ENCODE data around the gene ACOT8.

The ACOT8 gene

DNA sequence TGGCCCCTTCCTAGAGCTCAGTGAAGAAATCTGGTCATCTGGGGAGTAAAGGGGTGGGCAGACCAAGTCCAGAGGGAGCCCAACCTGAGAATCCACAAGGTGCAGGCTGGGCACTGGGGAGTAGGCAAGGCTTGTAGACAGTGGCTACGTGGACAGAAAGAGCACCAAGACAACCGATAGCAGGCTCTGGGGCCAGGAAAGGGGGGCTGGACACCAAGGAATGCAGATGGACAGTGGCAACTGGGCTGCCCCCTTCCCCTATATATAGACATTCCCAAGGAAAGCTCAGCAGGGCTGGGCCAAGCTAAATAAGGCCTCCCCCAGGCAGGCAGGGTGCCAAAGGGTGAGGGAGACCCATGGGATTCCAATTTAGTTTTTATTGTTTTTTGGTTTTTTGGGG lies 28.6 kb downstream of the ACOT8 start:
- 0 out of 3 replicates have a peak, but pooled peaks have one; percentile 14 for ATAC-seq
- no peak for TF ChIP-seq ZNF565 (CRISPR knock-in tag; conservative IDR thresholded peaks at IDR 0.05; ENCODE audit: low read depth)
- TF ChIP-seq ZNF8 (CRISPR knock-in tag; IDR thresholded peaks at IDR 0.05): no peak
- no peak for TF ChIP-seq PPARA (CRISPR knock-in tag; IDR thresholded peaks at IDR 0.05; ENCODE audit: borderline replicate concordance)
- TF ChIP-seq, protein P1, sequence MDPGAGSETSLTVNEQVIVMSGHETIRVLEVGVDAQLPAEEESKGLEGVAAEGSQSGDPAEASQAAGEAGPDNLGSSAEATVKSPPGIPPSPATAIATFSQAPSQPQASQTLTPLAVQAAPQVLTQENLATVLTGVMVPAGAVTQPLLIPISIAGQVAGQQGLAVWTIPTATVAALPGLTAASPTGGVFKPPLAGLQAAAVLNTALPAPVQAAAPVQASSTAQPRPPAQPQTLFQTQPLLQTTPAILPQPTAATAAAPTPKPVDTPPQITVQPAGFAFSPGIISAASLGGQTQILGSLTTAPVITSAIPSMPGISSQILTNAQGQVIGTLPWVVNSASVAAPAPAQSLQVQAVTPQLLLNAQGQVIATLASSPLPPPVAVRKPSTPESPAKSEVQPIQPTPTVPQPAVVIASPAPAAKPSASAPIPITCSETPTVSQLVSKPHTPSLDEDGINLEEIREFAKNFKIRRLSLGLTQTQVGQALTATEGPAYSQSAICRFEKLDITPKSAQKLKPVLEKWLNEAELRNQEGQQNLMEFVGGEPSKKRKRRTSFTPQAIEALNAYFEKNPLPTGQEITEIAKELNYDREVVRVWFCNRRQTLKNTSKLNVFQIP (CRISPR knock-in tag; IDR thresholded peaks at IDR 0.05; ENCODE audit: borderline replicate concordance, low read depth): no peak

DNA sequence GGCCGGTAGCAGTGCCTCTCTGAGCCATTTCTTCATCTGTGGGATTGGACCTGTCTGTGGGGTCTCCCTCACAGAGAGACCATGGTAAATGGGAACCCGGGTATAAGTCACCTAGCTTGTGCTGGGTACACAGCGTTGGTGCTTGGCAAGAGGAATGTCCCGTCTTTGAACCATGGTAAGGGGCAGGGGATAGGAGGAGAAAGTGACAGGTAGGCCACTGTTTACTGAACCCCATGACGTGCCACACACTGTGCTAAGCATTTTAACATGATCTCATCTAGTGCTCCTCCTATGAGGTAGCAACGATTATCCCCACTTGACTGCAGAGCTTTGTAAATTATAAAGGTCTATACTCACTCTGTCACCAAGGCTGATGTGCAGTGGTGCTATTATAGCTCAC lies 29.5 kb downstream of the ACOT8 start:
- no peak for TF ChIP-seq OSR1 (CRISPR knock-in tag; IDR thresholded peaks at IDR 0.05)
- TF ChIP-seq TCF4 (CRISPR knock-in tag; IDR thresholded peaks at IDR 0.05; ENCODE audit: borderline replicate concordance): no peak
- TF ChIP-seq, protein P1 (CRISPR knock-in tag; IDR thresholded peaks at IDR 0.05; ENCODE audit: borderline replicate concordance, low read depth): no peak
- ATAC-seq: no peak

DNA sequence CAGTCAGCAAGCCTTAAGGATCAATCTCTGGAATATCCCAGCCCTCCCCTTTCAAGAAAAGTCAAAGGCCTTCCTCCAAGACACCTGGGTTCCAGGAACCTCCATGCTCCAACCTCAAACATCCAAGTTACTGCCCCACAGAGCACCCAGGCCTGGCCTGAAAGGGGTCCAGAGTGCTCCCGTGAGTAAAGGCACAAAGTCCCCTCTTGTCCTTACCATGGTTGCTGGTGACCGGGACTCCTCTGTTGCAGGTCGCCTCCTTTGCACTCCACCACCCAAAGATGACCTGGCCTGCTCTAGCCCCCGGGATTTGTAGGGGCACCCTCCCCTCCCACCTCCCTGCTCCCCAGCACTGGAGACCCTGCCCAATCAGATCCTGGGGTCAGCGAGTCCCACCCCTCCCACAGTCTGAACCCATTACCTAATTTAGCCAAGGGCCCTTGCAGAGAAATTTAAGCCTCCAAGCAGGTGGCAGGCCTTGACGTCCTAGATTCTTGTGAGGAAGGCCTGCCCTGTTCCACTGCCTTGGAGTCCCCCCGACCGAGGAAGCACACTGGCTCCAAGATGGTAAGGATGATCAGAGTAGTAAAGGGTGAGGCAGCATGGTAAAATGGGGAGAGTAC lies 30.1 kb downstream of the ACOT8 start, which contains the start of gene TNNC2:
Gene TNNC2 (minus strand): TSS at position 283 of the 623 bp plus-strand sequence. CDS start 64 bp downstream, at position 219.
- TF ChIP-seq ARNTL (CRISPR knock-in tag; IDR thresholded peaks at IDR 0.05; ENCODE audit: borderline replicate concordance, low read depth) (no peak), GLIS3 (CRISPR knock-in tag; IDR thresholded peaks at IDR 0.05) (no peak), ZNF8 (CRISPR knock-in tag; IDR thresholded peaks at IDR 0.05) (no peak), ZNF565 (CRISPR knock-in tag; conservative IDR thresholded peaks at IDR 0.05; ENCODE audit: low read depth) (no peak), ZFP30 (CRISPR knock-in tag; IDR thresholded peaks at IDR 0.05) (no peak)
- TF ChIP-seq, protein P2, sequence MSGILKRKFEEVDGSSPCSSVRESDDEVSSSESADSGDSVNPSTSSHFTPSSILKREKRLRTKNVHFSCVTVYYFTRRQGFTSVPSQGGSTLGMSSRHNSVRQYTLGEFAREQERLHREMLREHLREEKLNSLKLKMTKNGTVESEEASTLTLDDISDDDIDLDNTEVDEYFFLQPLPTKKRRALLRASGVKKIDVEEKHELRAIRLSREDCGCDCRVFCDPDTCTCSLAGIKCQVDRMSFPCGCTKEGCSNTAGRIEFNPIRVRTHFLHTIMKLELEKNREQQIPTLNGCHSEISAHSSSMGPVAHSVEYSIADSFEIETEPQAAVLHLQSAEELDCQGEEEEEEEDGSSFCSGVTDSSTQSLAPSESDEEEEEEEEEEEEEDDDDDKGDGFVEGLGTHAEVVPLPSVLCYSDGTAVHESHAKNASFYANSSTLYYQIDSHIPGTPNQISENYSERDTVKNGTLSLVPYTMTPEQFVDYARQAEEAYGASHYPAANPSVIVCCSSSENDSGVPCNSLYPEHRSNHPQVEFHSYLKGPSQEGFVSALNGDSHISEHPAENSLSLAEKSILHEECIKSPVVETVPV (CRISPR knock-in tag; IDR thresholded peaks at IDR 0.05): no peak
- TF ChIP-seq, protein P3, sequence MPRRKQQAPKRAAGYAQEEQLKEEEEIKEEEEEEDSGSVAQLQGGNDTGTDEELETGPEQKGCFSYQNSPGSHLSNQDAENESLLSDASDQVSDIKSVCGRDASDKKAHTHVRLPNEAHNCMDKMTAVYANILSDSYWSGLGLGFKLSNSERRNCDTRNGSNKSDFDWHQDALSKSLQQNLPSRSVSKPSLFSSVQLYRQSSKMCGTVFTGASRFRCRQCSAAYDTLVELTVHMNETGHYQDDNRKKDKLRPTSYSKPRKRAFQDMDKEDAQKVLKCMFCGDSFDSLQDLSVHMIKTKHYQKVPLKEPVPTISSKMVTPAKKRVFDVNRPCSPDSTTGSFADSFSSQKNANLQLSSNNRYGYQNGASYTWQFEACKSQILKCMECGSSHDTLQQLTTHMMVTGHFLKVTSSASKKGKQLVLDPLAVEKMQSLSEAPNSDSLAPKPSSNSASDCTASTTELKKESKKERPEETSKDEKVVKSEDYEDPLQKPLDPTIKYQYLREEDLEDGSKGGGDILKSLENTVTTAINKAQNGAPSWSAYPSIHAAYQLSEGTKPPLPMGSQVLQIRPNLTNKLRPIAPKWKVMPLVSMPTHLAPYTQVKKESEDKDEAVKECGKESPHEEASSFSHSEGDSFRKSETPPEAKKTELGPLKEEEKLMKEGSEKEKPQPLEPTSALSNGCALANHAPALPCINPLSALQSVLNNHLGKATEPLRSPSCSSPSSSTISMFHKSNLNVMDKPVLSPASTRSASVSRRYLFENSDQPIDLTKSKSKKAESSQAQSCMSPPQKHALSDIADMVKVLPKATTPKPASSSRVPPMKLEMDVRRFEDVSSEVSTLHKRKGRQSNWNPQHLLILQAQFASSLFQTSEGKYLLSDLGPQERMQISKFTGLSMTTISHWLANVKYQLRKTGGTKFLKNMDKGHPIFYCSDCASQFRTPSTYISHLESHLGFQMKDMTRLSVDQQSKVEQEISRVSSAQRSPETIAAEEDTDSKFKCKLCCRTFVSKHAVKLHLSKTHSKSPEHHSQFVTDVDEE (CRISPR knock-in tag; IDR thresholded peaks at IDR 0.05): no peak
- no peak for ATAC-seq

DNA sequence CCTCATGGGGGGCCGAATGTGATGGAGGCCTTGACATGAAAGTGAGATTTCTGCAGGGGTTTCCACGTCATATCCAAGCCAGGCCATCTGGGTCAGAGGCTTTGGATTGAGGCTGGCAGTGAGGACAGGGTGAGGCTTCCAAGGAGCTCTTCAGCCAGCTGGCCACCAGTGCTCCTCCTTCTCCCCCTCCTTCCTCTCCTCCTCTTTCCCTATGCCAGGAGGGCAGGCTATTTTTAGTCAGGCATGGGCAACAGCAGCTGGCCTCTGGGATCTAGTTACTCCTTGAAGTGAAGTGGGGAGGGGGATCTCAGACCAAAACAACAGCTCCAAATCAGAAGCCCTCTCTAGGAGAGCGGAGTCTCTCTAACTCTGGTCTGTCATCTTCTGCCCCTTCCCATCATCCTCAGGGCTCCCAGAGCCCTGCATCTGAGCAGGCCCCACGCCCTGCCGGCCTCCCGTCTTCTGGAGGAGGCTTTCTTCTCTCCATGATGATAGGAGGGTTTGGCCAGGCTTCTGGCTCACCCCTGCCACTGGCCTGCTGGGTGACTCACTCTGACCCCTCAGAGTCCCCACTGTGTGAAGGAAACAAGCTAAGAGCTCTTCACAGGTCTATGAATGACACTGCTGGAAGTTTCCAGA lies 30.7 kb downstream of the ACOT8 start:
- peak; percentile 74 for ATAC-seq
- TF ChIP-seq RARB (CRISPR knock-in tag; IDR thresholded peaks at IDR 0.05) (no peak), ZFP30 (CRISPR knock-in tag; IDR thresholded peaks at IDR 0.05) (no peak), ZNF70 (CRISPR knock-in tag; IDR thresholded peaks at IDR 0.05) (no peak), CSDC2 (CRISPR knock-in tag; IDR thresholded peaks at IDR 0.05) (no peak), TOX (CRISPR knock-in tag; IDR thresholded peaks at IDR 0.05; ENCODE audit: borderline replicate concordance) (no peak), TCF4 (CRISPR knock-in tag; IDR thresholded peaks at IDR 0.05; ENCODE audit: borderline replicate concordance) (no peak), ZFP3 (CRISPR knock-in tag; IDR thresholded peaks at IDR 0.05) (no peak), ZC3H10 (CRISPR knock-in tag; IDR thresholded peaks at IDR 0.05) (no peak), SNAI2 (CRISPR knock-in tag; IDR thresholded peaks at IDR 0.05) (no peak), ZNF8 (CRISPR knock-in tag; IDR thresholded peaks at IDR 0.05) (no peak), BACH2 (CRISPR knock-in tag; IDR thresholded peaks at IDR 0.05; ENCODE audit: borderline replicate concordance) (no peak), OSR1 (CRISPR knock-in tag; IDR thresholded peaks at IDR 0.05) (no peak)
- TF ChIP-seq, protein P4, sequence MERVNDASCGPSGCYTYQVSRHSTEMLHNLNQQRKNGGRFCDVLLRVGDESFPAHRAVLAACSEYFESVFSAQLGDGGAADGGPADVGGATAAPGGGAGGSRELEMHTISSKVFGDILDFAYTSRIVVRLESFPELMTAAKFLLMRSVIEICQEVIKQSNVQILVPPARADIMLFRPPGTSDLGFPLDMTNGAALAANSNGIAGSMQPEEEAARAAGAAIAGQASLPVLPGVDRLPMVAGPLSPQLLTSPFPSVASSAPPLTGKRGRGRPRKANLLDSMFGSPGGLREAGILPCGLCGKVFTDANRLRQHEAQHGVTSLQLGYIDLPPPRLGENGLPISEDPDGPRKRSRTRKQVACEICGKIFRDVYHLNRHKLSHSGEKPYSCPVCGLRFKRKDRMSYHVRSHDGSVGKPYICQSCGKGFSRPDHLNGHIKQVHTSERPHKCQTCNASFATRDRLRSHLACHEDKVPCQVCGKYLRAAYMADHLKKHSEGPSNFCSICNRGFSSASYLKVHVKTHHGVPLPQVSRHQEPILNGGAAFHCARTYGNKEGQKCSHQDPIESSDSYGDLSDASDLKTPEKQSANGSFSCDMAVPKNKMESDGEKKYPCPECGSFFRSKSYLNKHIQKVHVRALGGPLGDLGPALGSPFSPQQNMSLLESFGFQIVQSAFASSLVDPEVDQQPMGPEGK (CRISPR knock-in tag; IDR thresholded peaks at IDR 0.05; ENCODE audit: borderline replicate concordance): no peak
- TF ChIP-seq, protein P5, sequence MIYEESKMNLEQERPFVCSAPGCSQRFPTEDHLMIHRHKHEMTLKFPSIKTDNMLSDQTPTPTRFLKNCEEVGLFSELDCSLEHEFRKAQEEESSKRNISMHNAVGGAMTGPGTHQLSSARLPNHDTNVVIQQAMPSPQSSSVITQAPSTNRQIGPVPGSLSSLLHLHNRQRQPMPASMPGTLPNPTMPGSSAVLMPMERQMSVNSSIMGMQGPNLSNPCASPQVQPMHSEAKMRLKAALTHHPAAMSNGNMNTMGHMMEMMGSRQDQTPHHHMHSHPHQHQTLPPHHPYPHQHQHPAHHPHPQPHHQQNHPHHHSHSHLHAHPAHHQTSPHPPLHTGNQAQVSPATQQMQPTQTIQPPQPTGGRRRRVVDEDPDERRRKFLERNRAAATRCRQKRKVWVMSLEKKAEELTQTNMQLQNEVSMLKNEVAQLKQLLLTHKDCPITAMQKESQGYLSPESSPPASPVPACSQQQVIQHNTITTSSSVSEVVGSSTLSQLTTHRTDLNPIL (CRISPR knock-in tag; IDR thresholded peaks at IDR 0.05; ENCODE audit: low read depth): no peak
- TF ChIP-seq, protein P1 (CRISPR knock-in tag; IDR thresholded peaks at IDR 0.05; ENCODE audit: borderline replicate concordance, low read depth): no peak

Measured in SK-N-SH treated with all-trans-retinoic acid at 6 μM for 48 hours (cell line).